ENCODE data around the gene GRAP2.

GRAP2 gene

GRCh38 chr22:39960791-39961746 is 60.2 kb downstream of the GRAP2 start:
- peak; percentile 87 for DNase-seq (ENCODE audit: low spot score)
- TF ChIP-seq CTCF (IDR thresholded peaks at IDR 0.05; ENCODE audit: borderline replicate concordance, control extremely low read depth, extremely low read depth, insufficient read depth, missing control alignments): no peak
- in situ Hi-C loops (cut with MboI; ENCODE audit: low sequenced_read_pairs, unreplicated experiment): no loop called here

- TF ChIP-seq CTCF (IDR thresholded peaks at IDR 0.05; ENCODE audit: borderline replicate concordance, control extremely low read depth, extremely low read depth, insufficient read depth, missing control alignments): no peak
- DNase-seq (ENCODE audit: low spot score): no peak
- in situ Hi-C loops (cut with MboI; ENCODE audit: low sequenced_read_pairs, unreplicated experiment): no loop called here
These were observed 61.2 kb downstream of the GRAP2 start for GRCh38 chr22:39962071-39962470.

- TF ChIP-seq CTCF (IDR thresholded peaks at IDR 0.05; ENCODE audit: borderline replicate concordance, control extremely low read depth, extremely low read depth, insufficient read depth, missing control alignments): no peak
- no peak for DNase-seq (ENCODE audit: low spot score)
- in situ Hi-C loops (cut with MboI; ENCODE audit: low sequenced_read_pairs, unreplicated experiment): no loop called here
These were observed 64.9 kb downstream of the GRAP2 start for GRCh38 chr22:39965748-39966147.

GRCh38 chr22:39966470-39966869 is 65.6 kb downstream of the GRAP2 start:
- no peak for DNase-seq (ENCODE audit: low spot score)
- TF ChIP-seq CTCF (IDR thresholded peaks at IDR 0.05; ENCODE audit: borderline replicate concordance, control extremely low read depth, extremely low read depth, insufficient read depth, missing control alignments): no peak
- in situ Hi-C loops (cut with MboI; ENCODE audit: low sequenced_read_pairs, unreplicated experiment): no loop called here

GRCh38 chr22:39967103-39967829 is 66.4 kb downstream of the GRAP2 start:
- in situ Hi-C loops (cut with MboI; ENCODE audit: low sequenced_read_pairs, unreplicated experiment): no loop called here
- no peak for DNase-seq (ENCODE audit: low spot score)
- no peak for TF ChIP-seq CTCF (IDR thresholded peaks at IDR 0.05; ENCODE audit: borderline replicate concordance, control extremely low read depth, extremely low read depth, insufficient read depth, missing control alignments)

- TF ChIP-seq CTCF (IDR thresholded peaks at IDR 0.05; ENCODE audit: borderline replicate concordance, control extremely low read depth, extremely low read depth, insufficient read depth, missing control alignments): no peak
- in situ Hi-C loops (cut with MboI; ENCODE audit: low sequenced_read_pairs, unreplicated experiment): no loop called here
- DNase-seq (ENCODE audit: low spot score): no peak
These were observed 67.4 kb downstream of the GRAP2 start for GRCh38 chr22:39967996-39968972.
